ENCODE data around the gene ARID1B.

DNA sequence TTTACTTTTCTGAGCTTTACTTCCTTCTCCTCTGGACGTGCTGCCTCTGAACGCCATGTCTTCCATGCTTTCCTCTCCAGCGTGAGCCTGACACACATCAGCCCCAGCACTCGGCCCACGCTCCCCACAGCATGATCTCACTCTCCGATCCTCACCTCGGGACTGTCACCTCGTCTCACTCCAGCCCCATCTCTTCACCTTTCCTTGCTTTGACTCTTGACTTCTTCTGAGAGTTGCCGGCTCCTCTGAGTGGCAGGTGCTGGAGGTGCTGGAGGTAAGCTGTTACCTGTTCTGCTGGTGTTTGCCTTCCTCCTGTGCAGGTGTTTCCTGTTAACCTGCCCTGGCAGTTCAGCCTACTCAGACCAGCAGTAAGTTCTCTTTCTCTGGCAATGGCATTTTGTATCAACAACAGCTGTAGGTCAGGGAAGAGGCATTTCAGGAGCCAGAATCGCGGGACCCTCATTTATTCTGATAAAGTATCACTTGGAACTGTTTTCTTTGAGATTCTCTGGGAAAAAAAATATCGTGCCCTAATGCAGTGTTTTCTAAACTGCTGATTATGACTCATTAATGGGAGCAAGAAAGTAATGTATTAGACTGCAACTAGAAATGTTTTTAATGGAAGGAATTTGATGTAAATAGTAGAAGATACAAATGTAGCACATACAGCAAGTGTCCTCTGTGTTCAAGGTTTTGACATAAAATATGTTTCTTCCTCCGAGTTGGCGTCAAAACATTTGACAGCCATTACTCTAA lies 106.5 kb downstream of the ARID1B start:
- TF ChIP-seq, protein P1, sequence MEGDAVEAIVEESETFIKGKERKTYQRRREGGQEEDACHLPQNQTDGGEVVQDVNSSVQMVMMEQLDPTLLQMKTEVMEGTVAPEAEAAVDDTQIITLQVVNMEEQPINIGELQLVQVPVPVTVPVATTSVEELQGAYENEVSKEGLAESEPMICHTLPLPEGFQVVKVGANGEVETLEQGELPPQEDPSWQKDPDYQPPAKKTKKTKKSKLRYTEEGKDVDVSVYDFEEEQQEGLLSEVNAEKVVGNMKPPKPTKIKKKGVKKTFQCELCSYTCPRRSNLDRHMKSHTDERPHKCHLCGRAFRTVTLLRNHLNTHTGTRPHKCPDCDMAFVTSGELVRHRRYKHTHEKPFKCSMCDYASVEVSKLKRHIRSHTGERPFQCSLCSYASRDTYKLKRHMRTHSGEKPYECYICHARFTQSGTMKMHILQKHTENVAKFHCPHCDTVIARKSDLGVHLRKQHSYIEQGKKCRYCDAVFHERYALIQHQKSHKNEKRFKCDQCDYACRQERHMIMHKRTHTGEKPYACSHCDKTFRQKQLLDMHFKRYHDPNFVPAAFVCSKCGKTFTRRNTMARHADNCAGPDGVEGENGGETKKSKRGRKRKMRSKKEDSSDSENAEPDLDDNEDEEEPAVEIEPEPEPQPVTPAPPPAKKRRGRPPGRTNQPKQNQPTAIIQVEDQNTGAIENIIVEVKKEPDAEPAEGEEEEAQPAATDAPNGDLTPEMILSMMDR (IDR thresholded peaks at IDR 0.05 in 2 of 3, conservative IDR thresholded peaks at IDR 0.05 in 1 of 3; ENCODE audit: insufficient read depth in 2 of 3, low read depth in 1 of 3, low read length in 3 of 3) = no peak
- TF ChIP-seq RBM22 (IDR thresholded peaks at IDR 0.05; ENCODE audit: low read depth, low read length, poor library complexity, severe bottlenecking) (no peak), U2AF2 (optimal IDR thresholded peaks at IDR 0.05; ENCODE audit: low read depth, low read length) (no peak), POLR2A (conservative IDR thresholded peaks at IDR 0.05) (no peak), RAD51 (IDR thresholded peaks at IDR 0.05; ENCODE audit: borderline replicate concordance, low read depth) (no peak), CHD4 (IDR thresholded peaks at IDR 0.05; ENCODE audit: insufficient read depth, insufficient replicate concordance, low read depth, low read length, poor library complexity, severe bottlenecking) (no peak), ETV6 (IDR thresholded peaks at IDR 0.05; ENCODE audit: borderline replicate concordance in 1 of 2, low read depth in 2 of 2, low read length in 1 of 2) (no peak), ETV6 (CRISPR knock-in tag; IDR thresholded peaks at IDR 0.05; ENCODE audit: borderline replicate concordance) (no peak), ZZZ3 (IDR thresholded peaks at IDR 0.05) (no peak), MAFF (IDR thresholded peaks at IDR 0.05; ENCODE audit: low read length) (no peak), POLR2AphosphoS2 (IDR thresholded peaks at IDR 0.05; ENCODE audit: low read length) (no peak), YY1 (IDR thresholded peaks at IDR 0.05; ENCODE audit: borderline replicate concordance in 1 of 3, control insufficient read depth in 1 of 3, extremely low read depth in 1 of 3, insufficient read depth in 3 of 3, insufficient read length in 1 of 3, insufficient replicate concordance in 2 of 3, low read depth in 1 of 3, low read length in 2 of 3) (no peak)
